ENCODE results near the gene TTLL11. TPM values are rescaled to one million over a fixed set of nuclear protein-coding genes. Genes with fewer than 3 reads are reported as not detected.

Gene TTLL11
- total and polyA plus RNA-seq, 4 donors = 1.4 to 4.5 (median 3.6) TPM

GRCh38 chr9:121778252-121779225 lies 314.6 kb downstream of the TTLL11 start:
- Histone ChIP-seq H3K36me3 (ENCODE audit: control insufficient read depth in 4 of 4, insufficient read depth in 3 of 4, low read depth in 1 of 4, low read length in 3 of 4) (peaks cover 0 to 38% (median 2%) of the 10 kb centered on the region in 4 donors), H3K9me3 (ENCODE audit: control insufficient read depth in 4 of 4, low read length in 3 of 4) (no peaks in the 10 kb centered on the region), H3K9ac (ENCODE audit: low read depth in 1 of 2, low read length in 2 of 2) (no peak overlapping the region), H3K4me3 (ENCODE audit: low read depth in 1 of 3, low read length in 3 of 3) (no peak overlapping the region), H3K27me3 (ENCODE audit: control insufficient read depth in 4 of 4, insufficient read depth in 4 of 4, low read length in 3 of 4) (no peaks in the 10 kb centered on the region), H3K27ac (ENCODE audit: low read depth in 1 of 2, low read length in 2 of 2) (no peak overlapping the region), H3K4me1 (ENCODE audit: control insufficient read depth in 4 of 4, insufficient read depth in 4 of 4, low read length in 3 of 4) (peaks cover 6 to 17% (median 14%) of the 10 kb centered on the region in 4 donors)
- TF ChIP-seq HNF4G (IDR thresholded peaks at IDR 0.05) (no peak), JUND (IDR thresholded peaks at IDR 0.05) (no peak), TAF1 (conservative IDR thresholded peaks at IDR 0.05) (no peak), NR2F2 (IDR thresholded peaks at IDR 0.05) (no peak), ATF3 (IDR thresholded peaks at IDR 0.05) (no peak), RXRA (IDR thresholded peaks at IDR 0.05) (no peak)
- no peak for DNase-seq (ENCODE audit: low spot score)
- 97% methylated on average over 4 of the region's 4 CpGs for WGBS

GRCh38 chr9:121776739-121777637 lies 316.1 kb downstream of the TTLL11 start:
- H3K36me3 ChIP-seq (ENCODE audit: control insufficient read depth in 4 of 4, insufficient read depth in 3 of 4, low read depth in 1 of 4, low read length in 3 of 4) = peaks cover 0 to 38% (median 1%) of the 10 kb centered on the region in 4 donors

GRCh38 chr9:121776001-121776738 lies 316.9 kb downstream of the TTLL11 start:
- no peak overlapping the region for H3K4me3 ChIP-seq (ENCODE audit: low read depth in 1 of 3, low read length in 3 of 3)
- no peaks in the 10 kb centered on the region for H3K9me3 ChIP-seq (ENCODE audit: control insufficient read depth in 4 of 4, low read length in 3 of 4)
- no peak for TF ChIP-seq GABPA (IDR thresholded peaks at IDR 0.05 in 1 of 2, conservative IDR thresholded peaks at IDR 0.05 in 1 of 2)
- no peak for TF ChIP-seq ATF3 (IDR thresholded peaks at IDR 0.05)
- no peak for TF ChIP-seq ZBTB33 (IDR thresholded peaks at IDR 0.05)
- TF ChIP-seq RAD21 (IDR thresholded peaks at IDR 0.05) = no peak
- TF ChIP-seq YY1 (IDR thresholded peaks at IDR 0.05) = no peak
- no peak for TF ChIP-seq SP1 (IDR thresholded peaks at IDR 0.05)
- TF ChIP-seq MAX (IDR thresholded peaks at IDR 0.05) = no peak
- no peak for TF ChIP-seq FOXA2 (IDR thresholded peaks at IDR 0.05)
- no peak for TF ChIP-seq HNF4A (conservative IDR thresholded peaks at IDR 0.05)
- TF ChIP-seq RXRA (IDR thresholded peaks at IDR 0.05) = no peak
- TF ChIP-seq NR2F2 (IDR thresholded peaks at IDR 0.05) = no peak
- TF ChIP-seq EGR1 (IDR thresholded peaks at IDR 0.05; ENCODE audit: low read depth in 2 of 2) = no peak
- no peak for TF ChIP-seq FOXA1 (IDR thresholded peaks at IDR 0.05)
- TF ChIP-seq TAF1 (conservative IDR thresholded peaks at IDR 0.05) = no peak
- DNase-seq (ENCODE audit: low spot score) = no peak
- peaks cover 0 to 29% (median 0%) of the 10 kb centered on the region in 4 donors for H3K36me3 ChIP-seq (ENCODE audit: control insufficient read depth in 4 of 4, insufficient read depth in 3 of 4, low read depth in 1 of 4, low read length in 3 of 4)
- no peak overlapping the region for H3K27ac ChIP-seq (ENCODE audit: low read depth in 1 of 2, low read length in 2 of 2)
- WGBS = 96% methylated on average over 23 of the region's 23 CpGs
- H3K9ac ChIP-seq (ENCODE audit: low read depth in 1 of 2, low read length in 2 of 2) = no peak overlapping the region
- H3K4me1 ChIP-seq (ENCODE audit: control insufficient read depth in 4 of 4, insufficient read depth in 4 of 4, low read length in 3 of 4) = peaks cover 12 to 25% (median 19%) of the 10 kb centered on the region in 4 donors
- no peaks in the 10 kb centered on the region for H3K27me3 ChIP-seq (ENCODE audit: control insufficient read depth in 4 of 4, insufficient read depth in 4 of 4, low read length in 3 of 4)

More at GRCh38 chr9:121776739-121777637, 316.1 kb downstream of the TTLL11 start:
- no peak for DNase-seq (ENCODE audit: low spot score)
- Histone ChIP-seq H3K4me3 (ENCODE audit: low read depth in 1 of 3, low read length in 3 of 3) (no peak overlapping the region), H3K27me3 (ENCODE audit: control insufficient read depth in 4 of 4, insufficient read depth in 4 of 4, low read length in 3 of 4) (no peaks in the 10 kb centered on the region), H3K9me3 (ENCODE audit: control insufficient read depth in 4 of 4, low read length in 3 of 4) (no peaks in the 10 kb centered on the region), H3K9ac (ENCODE audit: low read depth in 1 of 2, low read length in 2 of 2) (no peak overlapping the region), H3K27ac (ENCODE audit: low read depth in 1 of 2, low read length in 2 of 2) (no peak overlapping the region), H3K4me1 (ENCODE audit: control insufficient read depth in 4 of 4, insufficient read depth in 4 of 4, low read length in 3 of 4) (peaks cover 12 to 20% (median 18%) of the 10 kb centered on the region in 4 donors)
- 93% methylated on average over 8 of the region's 8 CpGs for WGBS
- no peak for TF ChIP-seq HNF4A (conservative IDR thresholded peaks at IDR 0.05)
- TF ChIP-seq MAX (IDR thresholded peaks at IDR 0.05) = no peak
- no peak for TF ChIP-seq TAF1 (conservative IDR thresholded peaks at IDR 0.05)
- no peak for TF ChIP-seq RXRA (IDR thresholded peaks at IDR 0.05)
- TF ChIP-seq FOXA1 (IDR thresholded peaks at IDR 0.05) = no peak
